NCI-H128 (cell line): Measurements from ENCODE around the gene PIEZO1.
A peak's percentile ranks its signal among the peaks of the same experiment; 100 is the strongest.

Experiments used
- DNase-seq: peaks from one replicate; lab custom pipeline; 2025; ENCODE audit not compliant: unreplicated experiment; lab: John Stamatoyannopoulos, UW

Gene PIEZO1

GRCh38 chr16:88816736-88817535, 31.9 kb upstream of the PIEZO1 start:
- DNase-seq, result no peak

GRCh38 chr16:88815901-88816589, 31.0 kb upstream of the PIEZO1 start:
- peak; percentile 20 for DNase-seq

GRCh38 chr16:88815227-88815626, 30.2 kb upstream of the PIEZO1 start:
- no peak for DNase-seq

GRCh38 chr16:88814144-88814502, 29.1 kb upstream of the PIEZO1 start:
- no peak for DNase-seq

- no peak for DNase-seq
Measured at GRCh38 chr16:88813269-88814143, 28.5 kb upstream of the PIEZO1 start.

- no peak for DNase-seq
Measured at GRCh38 chr16:88812513-88813268, 27.7 kb upstream of the PIEZO1 start.

GRCh38 chr16:88811769-88812512, 26.9 kb upstream of the PIEZO1 start, which contains the start of gene APRT:
TSS of gene APRT (minus strand) at chr16:88811928. CDS start at chr16:88811899, 29 bp downstream.
- DNase-seq, result peak; percentile 64

GRCh38 chr16:88810912-88811768, 26.1 kb upstream of the PIEZO1 start:
- no peak for DNase-seq

- DNase-seq, result no peak
Measured at GRCh38 chr16:88810166-88810911, 25.3 kb upstream of the PIEZO1 start.

- DNase-seq, result no peak
Measured at GRCh38 chr16:88809676-88810165, 24.7 kb upstream of the PIEZO1 start.

GRCh38 chr16:88809068-88809675, 24.2 kb upstream of the PIEZO1 start:
- no peak for DNase-seq

- no peak for DNase-seq
Measured at GRCh38 chr16:88807626-88808453, 22.8 kb upstream of the PIEZO1 start.

- no peak for DNase-seq
Measured at GRCh38 chr16:88807142-88807625, 22.2 kb upstream of the PIEZO1 start.

GRCh38 chr16:88806491-88807111, 21.6 kb upstream of the PIEZO1 start:
- no peak for DNase-seq

GRCh38 chr16:88805887-88806393, 20.9 kb upstream of the PIEZO1 start:
- DNase-seq, result no peak

GRCh38 chr16:88805340-88805715, 20.3 kb upstream of the PIEZO1 start:
- DNase-seq, result no peak
